Right atrium auricular region (tissue), 2 donors: ENCODE results near the gene PRKRIP1. TPM values are rescaled to one million over a fixed set of nuclear protein-coding genes. Genes with fewer than 3 reads are reported as not detected.

ENCODE experiments used
- DNase-seq: peaks from one replicate; pipeline ENCODE4 v3.0.0-alpha.2; 2019; ENCODE audit warnings: low spot score
- H3K27ac ChIP-seq, 2 donors: fragments of 200-600 bp; sonication (generic); 1 replicate in 1 of 2; 2 replicates in 1 of 2; pipeline ENCODE4 v1.5.1; 2016 to 2019
- H3K27me3 ChIP-seq, 2 donors: fragments of 200-600 bp; sonication (generic); one replicate each; pipeline versions ENCODE4 v1.5.1 to v1.6.0; 2017 to 2019
- H3K36me3 ChIP-seq: fragments of 200-600 bp; sonication (generic); one replicate; pipeline ENCODE4 v1.5.1; 2016
- H3K4me1 ChIP-seq, 2 donors: fragments of 200-600 bp; sonication (generic); one replicate each; pipeline versions ENCODE4 v1.5.1 to v1.6.0; 2017 to 2019
- H3K4me3 ChIP-seq, 2 donors: fragments of 200-600 bp; sonication (generic); 1 replicate in 1 of 2; 2 replicates in 1 of 2; pipeline ENCODE4 v1.5.1; 2017 to 2019; ENCODE audit warnings: mild to moderate bottlenecking in 1 of 2, moderate library complexity in 1 of 2
- H3K9me3 ChIP-seq, 2 donors: fragments of 200-600 bp; sonication (generic); one replicate each; pipeline ENCODE4 v1.5.1; 2019
- CTCF ChIP-seq, 2 donors: fragments of 200-600 bp; sonication (generic); IDR thresholded peaks; one replicate each; pipeline ENCODE4 v1.5.1; 2019; ENCODE audit warnings: antibody characterized with exemption in 2 of 2
- total RNA-seq, 2 donors: library from RNA; depleted of rRNA; stranded (reverse); fragments of >200 nt; gene quantifications; one replicate each; pipeline ENCODE4 v1.1.0, GENCODE V29; 2016

Gene PRKRIP1
- total RNA-seq, 2 donors from 2014 or later = 9.6 to 9.8 TPM

DNA sequence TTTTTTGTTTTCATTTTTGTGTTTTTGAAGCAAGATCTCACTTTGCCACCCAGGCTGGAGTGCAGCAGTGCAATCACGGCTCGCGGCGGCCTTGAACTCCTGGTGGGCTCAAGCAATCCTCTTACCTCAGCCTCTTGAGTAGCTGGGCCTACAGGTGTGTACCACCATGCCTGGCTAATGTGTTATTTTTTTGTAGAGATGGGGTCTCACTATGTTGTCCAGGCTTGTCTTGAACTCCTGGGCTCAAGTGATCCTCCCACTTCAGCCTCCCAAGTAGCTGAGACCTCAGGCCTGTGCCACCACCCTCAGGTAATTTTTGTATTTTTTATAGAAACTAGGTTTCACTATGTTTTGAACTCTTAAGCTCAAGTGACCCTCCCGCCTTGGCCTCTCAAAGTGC lies 14.8 kb downstream of the PRKRIP1 start:
- H3K4me1 ChIP-seq = peaks cover 0 to 9% of the 10 kb centered on the region in 2 donors
- TF ChIP-seq CTCF (IDR thresholded peaks at IDR 0.05) = no peak
- H3K27ac ChIP-seq = no peak overlapping the region
- peaks cover 61% of the 10 kb centered on the region for H3K36me3 ChIP-seq
- H3K4me3 ChIP-seq = no peak overlapping the region
- H3K27me3 ChIP-seq = no peaks in the 10 kb centered on the region
- no peaks in the 10 kb centered on the region for H3K9me3 ChIP-seq
- DNase-seq = no peak

DNA sequence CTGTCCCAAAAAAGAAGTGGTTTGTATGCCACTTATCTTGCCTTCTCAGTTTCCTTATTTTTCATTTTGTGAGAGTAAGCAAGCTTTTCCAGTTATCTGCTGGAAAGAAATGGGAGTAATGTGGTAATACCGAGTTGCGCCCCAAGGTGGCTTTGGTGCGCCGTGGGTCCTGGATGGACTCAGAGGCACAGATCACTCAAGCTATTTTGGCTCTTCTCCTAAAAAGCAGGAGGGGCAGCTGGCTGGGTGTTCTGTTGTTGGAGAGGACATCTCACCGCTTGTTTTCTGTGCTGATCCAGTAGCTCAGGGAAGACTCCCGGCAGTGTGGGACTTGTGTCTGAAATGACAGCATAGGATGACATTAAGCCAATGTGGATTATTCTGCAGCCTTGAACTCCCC lies 16.4 kb downstream of the PRKRIP1 start:
- H3K9me3 ChIP-seq = no peaks in the 10 kb centered on the region
- H3K27ac ChIP-seq = no peak overlapping the region
- no peak overlapping the region for H3K4me3 ChIP-seq
- DNase-seq = no peak
- peaks cover 48% of the 10 kb centered on the region for H3K36me3 ChIP-seq
- no peaks in the 10 kb centered on the region for H3K27me3 ChIP-seq
- H3K4me1 ChIP-seq = peaks cover 0 to 9% of the 10 kb centered on the region in 2 donors
- TF ChIP-seq CTCF (IDR thresholded peaks at IDR 0.05) = peak; percentile 25 to 61

- no peaks in the 10 kb centered on the region for H3K27me3 ChIP-seq
- H3K36me3 ChIP-seq = peaks cover 43% of the 10 kb centered on the region
- H3K27ac ChIP-seq = no peak overlapping the region
- H3K4me1 ChIP-seq = peaks cover 0 to 9% of the 10 kb centered on the region in 2 donors
- no peak for TF ChIP-seq CTCF (IDR thresholded peaks at IDR 0.05)
- DNase-seq = no peak
- H3K9me3 ChIP-seq = no peaks in the 10 kb centered on the region
- no peak overlapping the region for H3K4me3 ChIP-seq
These were observed 16.9 kb downstream of the PRKRIP1 start for GRCh38 chr7:102413091-102413490.

DNA sequence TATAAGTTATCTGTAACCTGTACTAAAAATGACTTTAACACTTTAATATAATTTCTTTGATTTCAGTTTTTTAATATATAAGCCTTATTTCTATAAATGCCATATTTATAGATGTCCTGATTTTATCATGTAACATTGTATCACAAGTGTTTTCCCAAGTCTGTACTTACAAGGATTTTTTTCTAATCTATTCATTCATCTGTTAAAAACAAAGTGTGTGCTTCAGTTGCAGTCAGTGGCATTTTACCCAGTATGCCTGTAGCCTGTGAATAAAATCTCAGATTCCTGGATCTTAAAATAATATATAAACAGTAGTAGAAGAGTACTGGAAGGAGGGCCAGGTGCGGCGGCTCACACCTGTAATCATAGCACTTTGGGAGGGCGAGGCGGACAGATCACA lies 17.4 kb downstream of the PRKRIP1 start:
- Histone ChIP-seq H3K9me3 (no peaks in the 10 kb centered on the region), H3K4me3 (no peak overlapping the region), H3K36me3 (peaks cover 43% of the 10 kb centered on the region), H3K27ac (no peak overlapping the region), H3K27me3 (no peaks in the 10 kb centered on the region), H3K4me1 (peaks cover 0 to 9% of the 10 kb centered on the region in 2 donors)
- no peak for DNase-seq
- no peak for TF ChIP-seq CTCF (IDR thresholded peaks at IDR 0.05)

DNA sequence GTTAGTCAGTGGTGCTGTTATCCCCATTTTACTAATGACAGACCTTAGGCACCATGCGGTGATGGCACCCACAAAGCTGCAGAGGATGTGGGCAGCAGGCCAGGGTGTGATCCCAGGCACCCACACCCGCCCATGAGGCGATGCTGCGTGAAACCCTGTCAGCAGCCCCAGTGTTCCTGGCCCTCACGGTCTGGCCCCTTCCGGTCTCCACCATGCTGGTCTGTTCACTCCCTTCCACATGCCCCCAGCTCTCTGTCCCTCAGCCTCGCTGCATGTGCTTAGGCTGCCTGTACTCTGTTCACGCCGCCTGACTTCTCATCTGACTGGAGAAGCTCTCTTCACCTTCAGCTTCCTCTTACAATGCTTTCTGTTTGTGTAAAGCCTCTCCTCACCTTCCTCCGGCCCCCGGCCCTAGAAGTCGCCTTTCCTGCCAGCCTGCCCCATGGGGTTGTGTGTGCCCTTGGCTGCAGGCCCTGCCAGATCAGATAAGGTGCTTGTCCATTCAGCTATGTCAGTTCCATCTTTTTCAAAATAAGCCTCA lies 19.6 kb downstream of the PRKRIP1 start:
- Histone ChIP-seq H3K4me1 (peaks cover 0 to 9% of the 10 kb centered on the region in 2 donors), H3K4me3 (no peak overlapping the region), H3K27me3 (no peaks in the 10 kb centered on the region), H3K27ac (no peak overlapping the region), H3K9me3 (no peaks in the 10 kb centered on the region), H3K36me3 (peaks cover 36% of the 10 kb centered on the region)
- no peak for TF ChIP-seq CTCF (IDR thresholded peaks at IDR 0.05)
- DNase-seq = no peak

DNA sequence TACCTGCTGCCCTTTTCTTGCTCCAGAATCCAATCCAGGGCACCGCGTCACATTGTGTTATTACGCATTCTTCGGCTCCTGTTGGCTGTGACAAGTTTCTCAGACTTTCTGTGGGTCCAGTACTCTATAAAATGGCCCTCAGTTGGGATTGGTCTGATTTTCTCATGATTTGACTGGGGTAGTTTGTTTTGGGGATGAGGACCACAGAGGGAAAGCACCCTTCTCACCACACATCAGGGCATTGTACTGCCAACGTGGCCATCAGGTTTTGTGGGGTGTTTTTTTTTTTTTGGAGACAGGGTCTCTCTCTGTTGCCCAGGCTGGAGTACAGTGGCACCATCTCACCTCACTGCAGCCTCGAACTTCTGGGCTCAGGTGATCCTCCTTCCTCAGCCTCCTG lies 20.2 kb downstream of the PRKRIP1 start:
- Histone ChIP-seq H3K9me3 (no peaks in the 10 kb centered on the region), H3K27ac (no peak overlapping the region), H3K27me3 (no peaks in the 10 kb centered on the region), H3K36me3 (peaks cover 36% of the 10 kb centered on the region), H3K4me1 (peaks cover 0 to 9% of the 10 kb centered on the region in 2 donors), H3K4me3 (no peak overlapping the region)
- TF ChIP-seq CTCF (IDR thresholded peaks at IDR 0.05) = no peak
- DNase-seq = no peak
